K562 (cell line): ENCODE results near the gene DND1. TPM values are rescaled to one million over a fixed set of nuclear protein-coding genes. Genes with fewer than 3 reads are reported as not detected.

Source experiments
- BDP1 ChIP-seq: IDR thresholded peaks from 3 replicates; pipeline ENCODE4 v1.6.1; 2011; ENCODE audit not compliant: insufficient read length, insufficient read depth
- CC2D1A ChIP-seq: fragments of 450-650 bp; IDR thresholded peaks from 2 replicates; pipeline ENCODE4 v1.6.1; 2017; ENCODE audit warnings: mild to moderate bottlenecking
- CHD2 ChIP-seq: IDR thresholded peaks from 2 replicates; pipeline ENCODE4 v1.6.1; 2011; ENCODE audit warnings: low read depth, low read length
- DIDO1 ChIP-seq: fragments of 450-650 bp; IDR thresholded peaks from 2 replicates; pipeline ENCODE4 v1.6.1; 2016; ENCODE audit warnings: low read depth, missing biosample characterization, missing genetic modification characterization
- ELK3 ChIP-seq: fragments of 450-650 bp; formaldehyde crosslinking; IDR thresholded peaks from 2 replicates; pipeline ENCODE4 v1.4.0; 2020; ENCODE audit warnings: mild to moderate bottlenecking
- FUS ChIP-seq: fragments of 200-400 bp; formaldehyde crosslinking; optimal IDR thresholded peaks from 2 replicates; pipeline ENCODE3; 2017; ENCODE audit warnings: low read depth, low read length
- HLTF ChIP-seq: fragments of 450-650 bp; IDR thresholded peaks from 2 replicates; pipeline ENCODE4 v1.6.1; 2016
- HOMEZ ChIP-seq: fragments of 250-450 bp; sonication (Bioruptor Pico); IDR thresholded peaks from 2 replicates; pipeline ENCODE4 v1.4.0; 2020; ENCODE audit warnings: mild to moderate bottlenecking, moderate library complexity
- IFI16 ChIP-seq: fragments of 250-450 bp; sonication (Bioruptor Pico); IDR thresholded peaks from 2 replicates; pipeline ENCODE4 v2.1.2; 2022; ENCODE audit warnings: mild to moderate bottlenecking, inconsistent platforms
- JUND ChIP-seq, 2 experiments: IDR thresholded peaks; 2 replicates in 1 of 2; 3 replicates in 1 of 2; pipeline ENCODE4 v1.6.1; 2011; ENCODE audit warnings: borderline replicate concordance in 2 of 2, low read depth in 2 of 2, low read length in 2 of 2, improper control_type of control experiment in 1 of 2, missing biosample characterization in 1 of 2, missing genetic modification characterization in 1 of 2, missing genetic modification reagents in 1 of 2
- NFE2 ChIP-seq: IDR thresholded peaks from 2 replicates; pipeline ENCODE4 v1.6.1; 2014; ENCODE audit warnings: antibody characterized with exemption, low read depth
- PHB ChIP-seq: fragments of 250-450 bp; sonication (Bioruptor Pico); IDR thresholded peaks from 2 replicates; pipeline ENCODE4 v1.5.0; 2021
- POLR3G ChIP-seq: IDR thresholded peaks from 2 replicates; pipeline ENCODE4 v1.6.1; 2011; ENCODE audit not compliant: insufficient read length, insufficient replicate concordance; ENCODE audit errors: extremely low read depth
- RBFOX2 ChIP-seq: fragments of 200-400 bp; formaldehyde crosslinking; IDR thresholded peaks from 2 replicates; pipeline ENCODE4 v1.6.1; 2017; ENCODE audit warnings: low read depth, mild to moderate bottlenecking, low read length, moderate library complexity
- STAT5A ChIP-seq: IDR thresholded peaks from 2 replicates; pipeline ENCODE4 v1.6.1; 2012; ENCODE audit warnings: low read length, inconsistent platforms, borderline replicate concordance
- TFAP4 ChIP-seq: sonication (generic); formaldehyde crosslinking; IDR thresholded peaks from 2 replicates; pipeline ENCODE4 v1.8.0; 2022; ENCODE audit warnings: missing genetic modification reagents, mild to moderate bottlenecking, moderate library complexity, borderline replicate concordance
- ZBTB49 ChIP-seq: sonication (generic); formaldehyde crosslinking; IDR thresholded peaks from 2 replicates; pipeline ENCODE4 v1.8.0; 2022; ENCODE audit warnings: missing genetic modification reagents, mild to moderate bottlenecking, borderline replicate concordance
- ZNF436 ChIP-seq: fragments of 250-450, 450-650 bp; sonication (Bioruptor Pico); formaldehyde crosslinking; IDR thresholded peaks from 2 replicates; pipeline ENCODE4 v1.7.0; 2020; ENCODE audit warnings: mild to moderate bottlenecking
- ZNF512 ChIP-seq: IDR thresholded peaks from 2 replicates; pipeline ENCODE4 v1.6.1; 2016; ENCODE audit warnings: missing genetic modification characterization, missing compliant biosample characterization
- polyA plus RNA-seq, 8 experiments: library from polyadenylated mRNA; depleted of rRNA in 4 of 8; stranded (reverse) in 5 of 8; unstranded in 3 of 8; fragments of >200 nt; fragmentation: Nextera tagmentation in 2 of 8; fragmentation: Illumina TruSeq in 1 of 8; extraction: Ambion mirVana in 2 of 8; extraction: Trizol in 1 of 8; gene quantifications; 2 replicates each; pipeline versions ENCODE4 v1.2.1 to v1.2.3, GENCODE V29; 2011 to 2014; ENCODE audit warnings: inconsistent platforms in 1 of 8, missing spikeins in 1 of 8
- total RNA-seq, 7 experiments: library from RNA; depleted of rRNA in 6 of 7; stranded (reverse); fragments of >200 nt in 6 of 7; fragmentation: Illumina TruSeq in 2 of 7; extraction: Trizol in 2 of 7; gene quantifications; 2 replicates each; pipeline versions ENCODE4 v1.2.1 to v1.2.3, GENCODE V29; 2011 to 2021; ENCODE audit warnings: low replicate concordance in 1 of 7

Gene DND1
- total and polyA plus RNA-seq, 9 of the 15 experiments (the other 6 are each of a cell fraction or from before 2014, with no cell fraction given) = 0.37 to 2.0 (median 0.90) TPM; not detected in 3

GRCh38 chr5:140700177-140701144 is 27.1 kb upstream of the DND1 start, which contains the start of gene ZMAT2 (continued):
- TF ChIP-seq ZBTB49 (CRISPR knock-in tag) (no peak), JUND (IDR thresholded peaks at IDR 0.05; ENCODE audit: borderline replicate concordance, low read depth, low read length) (peak; percentile 51), JUND (tag; IDR thresholded peaks at IDR 0.05; ENCODE audit: borderline replicate concordance, low read depth, low read length) (no peak; the same call in 2 of the 3 replicates), CHD2 (no peak), HLTF (no peak), POLR3G (no peak), CC2D1A (no peak), IFI16 (CRISPR knock-in tag) (no peak), ZNF512 (tag) (no peak), STAT5A (0 out of 2 replicates have a peak, but pooled peaks have one; percentile 9), HOMEZ (CRISPR knock-in tag) (no peak), PHB (CRISPR knock-in tag) (no peak), NFE2 (no peak), ELK3 (no peak), ZNF436 (CRISPR knock-in tag) (0 out of 2 replicates have a peak, but pooled peaks have one; percentile 6), TFAP4 (CRISPR knock-in tag) (peak; percentile 56; the same call in 1 of the 2 replicates), DIDO1 (tag) (peak; percentile 84), RBFOX2 (peak; percentile 71), BDP1 (no peak), FUS (no peak)
